GM18502 (cell line): ENCODE data around the gene BEX2.
"Not testable (repeated sequence)": the region's sequence is repeated elsewhere in the genome, so short reads cannot be mapped to it uniquely, and the experiment has no call there.

Experiments used
- ATAC-seq: cut with Tn5 transposase; IDR thresholded peaks from one replicate; pipeline ENCODE4 v1.9.1; 2021; ENCODE audit warnings: mild to moderate bottlenecking; ENCODE audit not compliant: unreplicated experiment, poor library complexity

Gene BEX2

GRCh38 chrX:103310555-103311398 lies at the start of gene BEX2:
BEX2 (minus strand) TSS chrX:103310990; CDS start chrX:103309976, 1,014 bp downstream.
- peak; percentile 97 for ATAC-seq

DNA sequence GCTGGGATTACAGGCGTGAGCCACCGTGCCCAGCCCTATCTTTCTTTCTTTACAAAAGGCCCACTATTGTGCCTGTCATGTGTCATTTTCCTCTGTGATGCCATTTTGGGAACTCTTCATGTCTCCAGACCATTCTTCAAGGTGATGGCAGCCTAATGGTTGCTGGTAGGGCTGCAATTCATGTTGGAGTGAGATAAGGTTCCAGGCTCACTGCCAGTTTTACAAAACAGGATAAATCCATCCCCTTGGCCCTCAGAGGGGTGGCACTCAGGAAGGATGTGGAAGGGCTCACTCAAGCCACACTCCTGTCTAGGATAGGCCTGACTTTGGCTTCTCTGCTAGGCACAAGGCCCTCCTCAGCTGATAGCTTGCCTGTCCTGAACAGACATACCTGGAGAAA lies 49.3 kb upstream of the BEX2 start:
- no peak for ATAC-seq

DNA sequence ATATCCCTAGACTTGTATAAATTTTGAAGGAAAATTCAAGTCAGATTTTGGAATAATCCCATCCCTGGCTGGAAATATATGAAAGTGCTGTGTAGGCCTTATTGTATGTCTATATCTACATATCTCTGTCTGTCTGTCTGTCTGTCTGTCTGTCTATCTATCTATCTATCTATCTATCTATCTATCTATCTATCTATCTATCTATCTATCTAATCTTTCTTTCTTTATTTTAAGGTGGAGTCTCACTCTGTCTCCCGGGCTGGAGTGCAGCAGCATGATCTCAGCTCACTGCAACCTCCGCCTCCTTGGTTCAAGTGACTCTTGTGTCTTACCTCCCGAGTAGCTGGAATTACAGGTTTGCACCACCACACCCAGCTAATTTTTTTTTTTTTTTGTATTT lies 48.8 kb upstream of the BEX2 start:
- not testable (repeated sequence) for ATAC-seq

- no peak for ATAC-seq
Observed at GRCh38 chrX:103357871-103358270, 47.1 kb upstream of the BEX2 start.

- peak; percentile 17 for ATAC-seq
Observed at GRCh38 chrX:103356858-103357257, 46.1 kb upstream of the BEX2 start.

DNA sequence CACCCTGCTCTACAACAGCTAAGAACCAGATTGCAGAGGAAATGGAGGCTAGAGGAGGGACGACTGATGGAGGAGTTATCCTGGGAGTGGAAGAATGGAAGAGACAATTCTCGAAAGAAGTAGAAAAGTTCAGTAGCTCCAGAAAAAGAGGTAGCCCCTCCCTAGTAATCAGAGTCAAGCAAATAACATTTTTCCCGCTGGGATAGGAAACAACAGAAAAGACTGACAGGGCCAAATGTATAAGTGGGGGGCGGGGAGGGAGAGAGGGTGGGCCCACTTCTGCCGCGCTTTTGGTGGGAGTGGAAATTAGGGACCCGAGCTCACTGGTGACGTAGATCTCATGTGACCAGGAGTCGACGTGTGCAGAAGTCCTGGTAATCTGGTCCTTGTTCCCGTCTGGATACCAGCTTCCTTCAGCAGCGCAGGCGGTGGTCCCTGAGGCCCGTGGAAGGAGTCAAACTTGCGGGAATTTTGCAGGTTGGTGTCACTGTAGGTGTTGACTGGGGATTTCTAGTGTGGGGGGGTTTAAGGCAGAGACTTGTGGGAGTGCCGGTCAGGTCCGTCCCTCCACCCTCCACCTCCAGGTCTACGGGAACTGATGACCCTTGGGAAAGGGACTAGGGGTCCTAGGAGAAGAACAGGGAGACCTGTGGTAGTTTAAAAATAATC lies 45.5 kb upstream of the BEX2 start, which contains the start of gene TCEAL9:
Gene TCEAL9 (plus strand): TSS at position 377 of the 669 bp plus-strand sequence. CDS start 1,179 bp downstream, outside the sequence.
- ATAC-seq: peak; percentile 72

DNA sequence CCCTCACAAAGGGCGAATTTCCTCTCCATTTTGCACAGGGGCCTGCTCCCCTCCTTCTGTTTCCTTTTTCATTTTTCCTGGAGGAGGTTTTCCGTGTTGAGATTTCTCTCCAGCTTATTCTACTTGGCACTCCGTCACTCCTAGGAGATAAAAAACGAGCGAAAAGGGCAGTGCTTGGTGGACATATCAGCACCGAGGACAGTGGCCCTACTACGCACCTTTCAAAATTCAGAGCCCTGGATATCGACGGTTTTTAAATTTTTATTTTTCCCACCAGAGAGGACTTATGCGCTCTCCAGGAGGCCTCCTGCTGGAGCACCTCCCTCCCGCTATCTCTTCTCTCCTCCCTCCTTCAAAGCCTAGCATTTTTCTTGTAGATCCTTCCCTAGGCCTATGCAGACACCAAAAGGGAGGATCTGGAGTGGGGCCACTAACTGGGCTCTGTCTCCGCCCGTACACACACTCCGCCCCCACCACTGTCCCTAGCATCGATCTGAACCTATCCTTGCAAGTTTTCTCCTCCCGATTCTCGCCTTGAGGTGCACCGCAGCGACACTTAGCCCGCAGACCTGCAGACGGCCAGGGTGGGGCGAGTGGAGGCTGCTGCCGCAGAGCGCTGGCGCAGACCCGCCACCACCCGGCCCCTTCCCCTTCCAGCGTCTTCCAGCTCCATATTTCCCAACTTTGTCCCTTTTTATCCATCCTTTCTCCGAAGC lies 37.0 kb upstream of the BEX2 start:
- no peak for ATAC-seq

DNA sequence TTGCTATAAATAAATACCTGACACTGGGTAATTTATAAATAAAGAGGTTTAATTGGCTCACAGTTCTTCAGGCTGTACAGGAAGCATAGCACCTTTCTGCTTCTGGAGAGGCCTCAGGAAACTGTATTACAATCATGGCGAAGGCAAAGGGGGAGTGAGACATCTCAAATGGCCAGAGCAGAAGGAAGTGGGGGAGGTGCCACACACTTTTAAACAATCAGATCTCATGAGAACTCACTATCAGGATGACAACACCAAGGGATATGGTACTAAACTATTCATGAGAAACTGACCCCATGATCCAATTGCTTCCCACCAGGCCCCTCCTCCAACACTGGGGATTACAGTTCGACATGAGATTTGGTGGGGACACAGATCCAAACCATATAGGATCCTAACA lies 33.8 kb upstream of the BEX2 start:
- no peak for ATAC-seq

DNA sequence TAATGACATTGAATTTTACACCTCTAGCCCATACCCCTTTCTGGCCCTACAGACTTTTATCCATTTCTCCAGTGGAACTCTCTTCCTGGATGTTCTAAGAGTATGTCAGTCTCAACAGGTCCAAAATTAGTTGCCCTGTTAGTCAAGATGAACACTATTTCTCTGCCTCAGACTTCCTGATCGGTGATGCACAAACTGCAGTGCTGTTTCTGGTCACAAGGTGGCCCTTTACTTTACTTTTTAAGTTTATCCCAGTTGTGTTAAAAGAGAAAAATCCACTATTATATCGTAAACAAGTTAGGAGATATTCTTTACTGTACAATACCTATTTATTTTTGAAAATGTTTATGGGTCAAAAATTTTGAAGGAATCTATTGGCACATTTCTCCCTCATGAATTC lies 32.3 kb upstream of the BEX2 start:
- peak; percentile 65 for ATAC-seq

GRCh38 chrX:103338663-103339062 lies 27.9 kb upstream of the BEX2 start:
- no peak for ATAC-seq

DNA sequence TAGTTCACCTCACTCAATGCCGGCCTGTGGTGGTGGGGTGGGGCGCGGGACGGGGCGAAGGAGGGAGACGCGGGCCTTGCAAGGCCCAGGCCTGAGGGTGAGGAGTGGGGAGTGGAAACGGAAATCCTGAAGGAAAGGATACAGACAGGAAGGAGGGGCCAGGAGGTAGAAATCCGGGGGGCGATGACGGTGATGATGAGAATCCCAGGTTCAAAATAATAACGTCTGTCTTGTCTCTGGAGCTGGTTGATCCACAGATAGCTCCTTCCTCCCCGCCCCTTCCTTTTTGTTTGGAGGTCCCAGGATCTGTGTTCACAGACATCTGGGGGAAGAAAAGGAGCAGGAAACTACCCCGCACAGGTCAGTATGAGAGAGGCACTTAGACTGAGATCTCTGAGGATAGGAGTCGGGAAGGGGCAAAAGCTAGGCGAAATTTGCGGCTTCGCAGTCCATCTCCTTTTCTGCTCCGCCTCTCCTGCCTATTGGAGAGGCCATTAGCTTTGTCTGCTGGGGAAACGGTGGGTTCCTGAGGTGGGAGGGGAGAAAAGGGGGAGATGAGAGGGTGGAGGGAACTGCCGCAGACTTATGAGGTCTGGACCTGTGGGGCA lies 20.0 kb upstream of the BEX2 start:
- ATAC-seq: no peak

- ATAC-seq: no peak
Observed at GRCh38 chrX:103329991-103330390, 19.2 kb upstream of the BEX2 start, which contains the start of gene TCEAL7. TCEAL7 (plus strand) TSS chrX:103330239; CDS start chrX:103331404, 1,165 bp downstream.

DNA sequence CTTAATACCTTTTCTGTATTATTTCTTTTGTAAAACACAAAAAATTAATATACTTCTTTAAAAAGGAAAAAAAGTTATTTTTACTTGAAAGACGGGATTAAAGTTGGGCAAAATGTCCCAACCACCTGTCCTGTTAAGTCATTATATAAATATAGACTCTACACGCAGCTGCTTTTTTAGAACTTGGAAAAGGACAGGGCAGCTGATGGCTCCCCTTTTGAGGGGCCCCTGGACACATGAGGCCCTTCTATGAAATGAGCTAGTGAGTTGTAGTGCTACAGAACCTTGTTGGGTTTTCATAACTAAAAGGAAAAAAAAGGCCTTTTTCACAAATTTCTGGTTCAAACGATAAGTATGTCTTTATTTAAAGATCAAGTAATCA lies 600 bp upstream of the BEX2 start:
- ATAC-seq: no peak

DNA sequence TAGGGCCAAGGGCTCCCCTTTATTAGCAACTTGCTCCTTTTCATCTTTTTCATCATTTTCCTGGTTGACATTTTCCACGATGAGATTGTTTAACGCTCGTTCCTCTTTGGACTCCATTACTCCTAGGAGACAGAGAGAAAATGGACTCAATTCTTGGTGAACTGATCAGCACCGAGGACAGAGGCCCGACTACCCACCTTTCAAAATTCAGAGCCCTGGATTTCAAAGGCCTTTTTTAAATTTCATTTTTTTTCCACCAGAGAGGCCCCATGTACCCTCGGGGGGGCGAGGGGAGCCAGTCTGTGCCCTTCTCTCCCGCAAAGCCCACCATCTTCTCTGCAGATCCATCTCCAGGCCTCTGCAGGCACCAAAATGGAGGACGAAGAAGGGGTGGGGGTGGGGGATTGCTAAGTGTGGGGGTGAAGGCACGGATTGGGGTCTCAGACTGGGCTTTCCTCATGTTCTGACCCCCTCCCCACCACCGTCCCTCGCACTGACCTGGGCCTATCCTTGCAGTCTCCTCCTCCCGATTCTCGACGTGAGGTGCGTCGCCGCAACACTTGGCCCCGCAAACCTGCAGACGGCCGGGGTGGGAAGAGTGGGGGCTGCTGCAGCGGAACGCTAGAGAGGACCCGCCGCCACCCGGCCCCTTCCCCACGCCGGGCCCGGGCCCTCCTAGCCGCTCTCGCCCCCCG lies 783 bp downstream of the BEX2 start:
- ATAC-seq: peak; percentile 10

GRCh38 chrX:103305666-103306065 lies 5.1 kb downstream of the BEX2 start:
- not testable (repeated sequence) for ATAC-seq

GRCh38 chrX:103304705-103305104 lies 6.1 kb downstream of the BEX2 start:
- no peak for ATAC-seq

GRCh38 chrX:103293118-103293517 lies 17.7 kb downstream of the BEX2 start:
- ATAC-seq: no peak

GRCh38 chrX:103279624-103280023 lies 31.2 kb downstream of the BEX2 start:
- ATAC-seq: no peak

GRCh38 chrX:103276581-103277002 lies 34.2 kb downstream of the BEX2 start, which contains the start of gene TCEAL5:
TCEAL5 (minus strand) TSS chrX:103276750; CDS start chrX:103274563, 2,187 bp downstream.
- ATAC-seq: no peak
